Upper lobe of left lung (tissue), 4 donors: ENCODE measurements around the gene ADAM12.

Experiments used
- EP300 ChIP-seq, 4 donors: sonication (generic); formaldehyde crosslinking; IDR thresholded peaks; one replicate each; pipeline ENCODE4 v1.5.1; 2017; ENCODE audit warnings: antibody characterized with exemption in 4 of 4, control low read depth in 2 of 4
- POLR2AphosphoS5 ChIP-seq, 2 donors: sonication (generic); formaldehyde crosslinking; IDR thresholded peaks; one replicate each; pipeline ENCODE4 v1.5.1; 2017; ENCODE audit warnings: antibody characterized with exemption in 2 of 2

DNA sequence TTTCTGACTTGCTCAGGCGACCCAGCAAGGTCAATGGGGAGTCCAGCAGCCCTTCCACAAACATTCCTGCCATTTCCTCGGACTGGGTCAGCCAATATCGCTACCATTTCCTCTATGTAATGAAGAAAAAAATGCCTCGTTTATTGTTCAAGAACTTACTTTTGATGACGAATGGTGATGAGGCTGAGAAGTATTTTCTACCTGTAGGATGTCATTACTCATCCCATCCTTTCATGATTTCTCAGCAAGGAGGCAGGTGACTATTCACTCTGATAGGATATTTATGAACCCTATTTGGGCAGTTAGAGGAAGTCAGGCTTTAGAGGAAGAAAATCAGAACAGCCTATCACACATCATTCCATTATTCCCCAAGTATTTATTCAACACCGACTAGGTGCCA lies 313.3 kb downstream of the ADAM12 start:
- no peak for TF ChIP-seq POLR2AphosphoS5 (IDR thresholded peaks at IDR 0.05)
- TF ChIP-seq EP300 (IDR thresholded peaks at IDR 0.05), result no peak
